Stimulated activated CD8-positive, alpha-beta memory T cell treated with anti-CD3 and anti-CD28 coated beads, Interleukin-7, amount 100 ng/mL, for 1 hour (primary cell): Measurements from ENCODE around the gene CDK6.
A peak's percentile ranks its signal among the peaks of the same experiment; 100 is the strongest.

ENCODE experiments used
- DNase-seq, 2 donors: peaks; one replicate each; pipeline ENCODE4 v3.0.0-alpha.2; 2020; ENCODE audit warnings: low read depth in 2 of 2

The CDK6 gene

GRCh38 chr7:92708111-92709042 is 128.0 kb downstream of the CDK6 start:
- no peak for DNase-seq

GRCh38 chr7:92707435-92707834 is 128.9 kb downstream of the CDK6 start:
- DNase-seq: no peak

GRCh38 chr7:92706563-92706962 is 129.8 kb downstream of the CDK6 start:
- no peak for DNase-seq

- DNase-seq: no peak
These were observed 130.5 kb downstream of the CDK6 start for GRCh38 chr7:92705831-92706230.

GRCh38 chr7:92704858-92705257 is 131.5 kb downstream of the CDK6 start:
- no peak for DNase-seq

- DNase-seq: no peak
These were observed 133.8 kb downstream of the CDK6 start for GRCh38 chr7:92702535-92702934.

GRCh38 chr7:92699966-92700514 is 136.3 kb downstream of the CDK6 start:
- no peak for DNase-seq

- DNase-seq: no peak
These were observed 136.8 kb downstream of the CDK6 start for GRCh38 chr7:92699560-92699959.

- DNase-seq: no peak
These were observed 138.0 kb downstream of the CDK6 start for GRCh38 chr7:92698237-92698841.

GRCh38 chr7:92697414-92697813 is 139.0 kb downstream of the CDK6 start:
- no peak for DNase-seq

GRCh38 chr7:92697012-92697411 is 139.4 kb downstream of the CDK6 start:
- no peak for DNase-seq

GRCh38 chr7:92696584-92696983 is 139.8 kb downstream of the CDK6 start:
- no peak for DNase-seq

- no peak for DNase-seq
These were observed 140.8 kb downstream of the CDK6 start for GRCh38 chr7:92695308-92696261.

GRCh38 chr7:92694211-92694610 is 142.2 kb downstream of the CDK6 start:
- no peak for DNase-seq

GRCh38 chr7:92693519-92693918 is 142.9 kb downstream of the CDK6 start:
- DNase-seq: no peak

GRCh38 chr7:92691578-92691977 is 144.8 kb downstream of the CDK6 start:
- no peak for DNase-seq

- peak; percentile 29 to 35 for DNase-seq
These were observed 151.0 kb downstream of the CDK6 start for GRCh38 chr7:92685136-92686042.

- DNase-seq: no peak
These were observed 152.1 kb downstream of the CDK6 start for GRCh38 chr7:92684274-92684673.

GRCh38 chr7:92682903-92683539 is 153.4 kb downstream of the CDK6 start:
- no peak for DNase-seq

GRCh38 chr7:92682330-92682729 is 154.0 kb downstream of the CDK6 start:
- no peak for DNase-seq
